ENCODE data around the gene DBX1.

DNA sequence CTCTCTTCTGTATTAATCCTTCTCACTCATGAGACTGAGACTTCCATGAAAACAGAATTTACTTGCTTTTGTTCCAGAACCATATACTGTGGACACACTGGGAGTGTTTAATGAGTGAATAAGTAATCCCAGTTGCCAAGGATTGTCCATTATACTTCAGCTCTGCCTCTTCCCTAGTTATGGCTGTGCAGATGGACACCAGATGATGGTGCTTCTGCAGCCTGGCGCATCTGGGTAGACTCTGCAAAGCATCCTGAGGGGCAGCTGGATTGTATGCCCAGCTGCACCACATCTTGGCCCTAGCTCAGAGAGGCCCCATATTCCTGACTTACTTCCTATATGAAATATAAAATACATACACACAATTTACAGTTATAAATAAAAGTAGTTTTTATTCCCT is 43.5 kb downstream of the DBX1 start:
- TF ChIP-seq CTCF (IDR thresholded peaks at IDR 0.05): no peak
- TF ChIP-seq POLR2A (IDR thresholded peaks at IDR 0.05): no peak
